BE2C (cell line): ENCODE measurements around the gene SLC25A30.

Experiments used
- DNase-seq: peaks from one replicate; pipeline ENCODE4 v3.0.0-alpha.2; 2020
- H3K27me3 ChIP-seq: fragments of 250-450 bp; sonication (Bioruptor Pico); 2 replicates; pipeline ENCODE4 v1.5.1; 2020; ENCODE audit warnings: mild to moderate bottlenecking
- H3K36me3 ChIP-seq: fragments of 250-450 bp; sonication (Bioruptor Pico); 2 replicates; pipeline ENCODE4 v1.5.1; 2020; ENCODE audit warnings: mild to moderate bottlenecking
- H3K4me1 ChIP-seq: fragments of 250-450 bp; sonication (Bioruptor Pico); 2 replicates; pipeline ENCODE4 v1.5.1; 2020
- H3K4me3 ChIP-seq: 2 replicates; pipeline ENCODE4 v1.5.1; 2011; ENCODE audit warnings: low read depth, low read length
- H3K9me3 ChIP-seq: fragments of 250-450 bp; sonication (Bioruptor Pico); 2 replicates; pipeline ENCODE4 v1.5.1; 2020
- TF ChIP-seq, protein P1 (sequence below): IDR thresholded peaks from 2 replicates; pipeline ENCODE4 v1.5.1; 2012; ENCODE audit warnings: mild to moderate bottlenecking, low read depth, low read length

Gene SLC25A30

GRCh38 chr13:45441633-45442032, 23.5 kb upstream of the SLC25A30 start:
- no peaks in the 10 kb centered on the region for H3K9me3 ChIP-seq
- no peak for DNase-seq
- H3K36me3 ChIP-seq = no peaks in the 10 kb centered on the region
- H3K27me3 ChIP-seq = no peaks in the 10 kb centered on the region
- no peaks in the 10 kb centered on the region for H3K4me1 ChIP-seq
- no peak overlapping the region for H3K4me3 ChIP-seq
- TF ChIP-seq, protein P1, sequence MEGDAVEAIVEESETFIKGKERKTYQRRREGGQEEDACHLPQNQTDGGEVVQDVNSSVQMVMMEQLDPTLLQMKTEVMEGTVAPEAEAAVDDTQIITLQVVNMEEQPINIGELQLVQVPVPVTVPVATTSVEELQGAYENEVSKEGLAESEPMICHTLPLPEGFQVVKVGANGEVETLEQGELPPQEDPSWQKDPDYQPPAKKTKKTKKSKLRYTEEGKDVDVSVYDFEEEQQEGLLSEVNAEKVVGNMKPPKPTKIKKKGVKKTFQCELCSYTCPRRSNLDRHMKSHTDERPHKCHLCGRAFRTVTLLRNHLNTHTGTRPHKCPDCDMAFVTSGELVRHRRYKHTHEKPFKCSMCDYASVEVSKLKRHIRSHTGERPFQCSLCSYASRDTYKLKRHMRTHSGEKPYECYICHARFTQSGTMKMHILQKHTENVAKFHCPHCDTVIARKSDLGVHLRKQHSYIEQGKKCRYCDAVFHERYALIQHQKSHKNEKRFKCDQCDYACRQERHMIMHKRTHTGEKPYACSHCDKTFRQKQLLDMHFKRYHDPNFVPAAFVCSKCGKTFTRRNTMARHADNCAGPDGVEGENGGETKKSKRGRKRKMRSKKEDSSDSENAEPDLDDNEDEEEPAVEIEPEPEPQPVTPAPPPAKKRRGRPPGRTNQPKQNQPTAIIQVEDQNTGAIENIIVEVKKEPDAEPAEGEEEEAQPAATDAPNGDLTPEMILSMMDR = no peak

- Histone ChIP-seq H3K36me3 (no peaks in the 10 kb centered on the region), H3K9me3 (no peaks in the 10 kb centered on the region), H3K4me3 (no peak overlapping the region), H3K27me3 (no peaks in the 10 kb centered on the region), H3K4me1 (no peaks in the 10 kb centered on the region)
- TF ChIP-seq, protein P1 = no peak
- no peak for DNase-seq
These were observed 21.7 kb upstream of the SLC25A30 start for GRCh38 chr13:45439781-45440462.

GRCh38 chr13:45439008-45439407, 20.8 kb upstream of the SLC25A30 start:
- TF ChIP-seq, protein P1 = no peak
- H3K9me3 ChIP-seq = no peaks in the 10 kb centered on the region

DNA sequence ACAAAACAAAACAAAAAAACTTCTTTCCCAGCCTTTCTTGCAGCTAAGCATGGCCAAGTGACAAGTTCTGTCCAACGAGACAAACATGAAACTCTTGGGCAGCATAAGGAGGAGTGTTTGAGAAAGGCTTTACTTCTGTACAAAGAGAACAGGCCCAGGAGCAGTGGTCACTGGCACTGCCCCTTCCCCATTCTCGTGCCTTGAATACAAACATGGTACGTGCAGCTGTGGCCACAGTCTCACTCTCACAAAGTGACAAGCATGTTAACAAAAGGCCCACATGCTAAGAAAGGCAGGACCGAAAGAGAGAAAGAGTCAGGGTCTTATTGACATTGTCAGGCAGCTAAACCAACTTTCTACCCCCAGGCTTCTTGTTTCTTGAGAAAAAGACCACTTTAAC, 19.8 kb upstream of the SLC25A30 start:
- H3K4me3 ChIP-seq = no peak overlapping the region
- H3K4me1 ChIP-seq = no peaks in the 10 kb centered on the region
- no peaks in the 10 kb centered on the region for H3K9me3 ChIP-seq

More at GRCh38 chr13:45439008-45439407, 20.8 kb upstream of the SLC25A30 start:
- DNase-seq = no peak
- no peaks in the 10 kb centered on the region for H3K4me1 ChIP-seq
- no peaks in the 10 kb centered on the region for H3K27me3 ChIP-seq
- no peak overlapping the region for H3K4me3 ChIP-seq
- no peaks in the 10 kb centered on the region for H3K36me3 ChIP-seq

GRCh38 chr13:45436953-45437352, 18.8 kb upstream of the SLC25A30 start:
- Histone ChIP-seq H3K27me3 (no peaks in the 10 kb centered on the region), H3K9me3 (no peaks in the 10 kb centered on the region), H3K4me3 (no peak overlapping the region), H3K36me3 (no peaks in the 10 kb centered on the region), H3K4me1 (no peaks in the 10 kb centered on the region)
- TF ChIP-seq, protein P1 = no peak
- DNase-seq = no peak

More for the DNA sequence above, 19.8 kb upstream of the SLC25A30 start:
- DNase-seq = no peak
- TF ChIP-seq, protein P1 = no peak
- Histone ChIP-seq H3K36me3 (no peaks in the 10 kb centered on the region), H3K27me3 (no peaks in the 10 kb centered on the region)

DNA sequence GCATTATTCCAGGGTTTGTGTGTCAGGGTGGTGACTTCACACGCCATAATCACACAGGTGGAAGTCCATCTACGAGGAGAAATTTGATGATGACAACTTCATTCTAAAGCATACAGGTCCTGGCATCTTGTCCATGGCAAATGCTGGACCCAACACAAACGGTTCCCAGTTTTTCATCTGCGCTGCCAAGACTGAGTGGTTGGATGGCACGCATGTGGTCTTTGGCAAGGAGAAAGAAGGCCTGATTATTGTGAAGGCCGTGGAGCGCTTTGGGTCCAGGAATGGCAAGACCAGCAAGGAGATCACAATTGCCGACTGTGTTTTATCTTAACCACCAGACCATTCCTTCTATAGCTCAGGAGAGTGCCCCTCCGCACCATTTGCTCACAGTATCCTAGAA, 18.2 kb upstream of the SLC25A30 start:
- Histone ChIP-seq H3K27me3 (no peaks in the 10 kb centered on the region), H3K4me3 (no peak overlapping the region), H3K9me3 (no peaks in the 10 kb centered on the region), H3K36me3 (no peaks in the 10 kb centered on the region), H3K4me1 (no peaks in the 10 kb centered on the region)
- no peak for DNase-seq
- TF ChIP-seq, protein P1 = no peak
